Measurements from ENCODE around the gene ADAP1.

Gene ADAP1

DNA sequence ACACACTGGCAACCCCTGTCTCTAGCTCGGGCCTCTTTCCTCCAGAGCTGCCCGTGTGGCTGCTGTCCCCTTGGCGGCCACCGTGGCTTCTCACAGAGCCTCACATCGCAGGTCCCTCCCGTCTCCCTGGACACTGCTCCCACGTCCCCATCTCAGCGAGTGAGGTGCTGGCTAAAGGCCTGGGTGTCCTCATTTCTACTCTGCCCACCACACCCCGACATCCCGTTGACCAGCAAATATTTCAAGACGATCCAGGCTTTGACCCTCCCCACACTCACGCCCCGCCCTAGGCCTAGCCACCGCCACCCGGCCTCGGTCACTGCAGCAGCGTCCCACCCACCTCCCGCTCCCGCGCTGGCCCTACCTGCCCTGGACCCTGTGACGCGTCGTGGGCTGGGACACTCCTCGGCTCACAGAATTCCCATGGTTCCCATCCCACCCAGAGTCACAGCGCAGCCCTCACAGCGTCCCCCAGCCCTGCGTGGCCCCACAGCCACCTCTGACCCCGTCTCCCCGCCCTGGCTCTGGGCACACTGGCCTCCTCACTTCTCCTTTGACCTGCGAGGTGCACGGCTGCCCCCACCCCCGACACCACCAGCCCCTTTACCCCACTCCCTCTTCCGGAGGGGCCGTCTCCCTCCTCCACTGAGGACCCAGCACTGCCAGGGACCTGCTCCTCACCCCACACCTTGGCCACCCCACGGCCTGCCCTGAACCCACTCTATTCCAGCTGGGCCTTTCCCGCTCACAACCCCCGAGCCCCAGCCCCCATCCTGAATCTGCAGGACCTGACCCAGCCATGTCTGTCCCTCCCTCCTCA, 6.9 kb downstream of the ADAP1 start:
- H3K9ac ChIP-seq (ENCODE audit: low read length): no peak overlapping the region
- H3K36me3 ChIP-seq (ENCODE audit: low read length): no peaks in the 10 kb centered on the region
- no peak overlapping the region for H3K4me3 ChIP-seq (ENCODE audit: insufficient read depth, low read length, poor library complexity, severe bottlenecking)
- H3K27me3 ChIP-seq (ENCODE audit: low read length): no peaks in the 10 kb centered on the region
- H2AFZ ChIP-seq (ENCODE audit: low read depth, low read length, severe bottlenecking): no peak overlapping the region
- no peaks in the 10 kb centered on the region for H3K9me2 ChIP-seq (replicated peaks; ENCODE audit: insufficient read depth, low read length)
- no peaks in the 10 kb centered on the region for H3F3A ChIP-seq (ENCODE audit: insufficient read depth)
- no peak overlapping the region for H3K27ac ChIP-seq (ENCODE audit: low read depth, low read length)
- H4K20me1 ChIP-seq (ENCODE audit: low read depth, low read length): no peaks in the 10 kb centered on the region
- H3K4me2 ChIP-seq (ENCODE audit: low read depth, low read length, poor library complexity, severe bottlenecking): no peak overlapping the region
- H3K79me2 ChIP-seq (ENCODE audit: insufficient read depth, low read length): no peaks in the 10 kb centered on the region
- H3K9me3 ChIP-seq (ENCODE audit: insufficient read depth, low read length): no peaks in the 10 kb centered on the region
- TF ChIP-seq EZH2phosphoT487 (conservative IDR thresholded peaks at IDR 0.05; ENCODE audit: low read length): no peak
- TF ChIP-seq, protein P1, sequence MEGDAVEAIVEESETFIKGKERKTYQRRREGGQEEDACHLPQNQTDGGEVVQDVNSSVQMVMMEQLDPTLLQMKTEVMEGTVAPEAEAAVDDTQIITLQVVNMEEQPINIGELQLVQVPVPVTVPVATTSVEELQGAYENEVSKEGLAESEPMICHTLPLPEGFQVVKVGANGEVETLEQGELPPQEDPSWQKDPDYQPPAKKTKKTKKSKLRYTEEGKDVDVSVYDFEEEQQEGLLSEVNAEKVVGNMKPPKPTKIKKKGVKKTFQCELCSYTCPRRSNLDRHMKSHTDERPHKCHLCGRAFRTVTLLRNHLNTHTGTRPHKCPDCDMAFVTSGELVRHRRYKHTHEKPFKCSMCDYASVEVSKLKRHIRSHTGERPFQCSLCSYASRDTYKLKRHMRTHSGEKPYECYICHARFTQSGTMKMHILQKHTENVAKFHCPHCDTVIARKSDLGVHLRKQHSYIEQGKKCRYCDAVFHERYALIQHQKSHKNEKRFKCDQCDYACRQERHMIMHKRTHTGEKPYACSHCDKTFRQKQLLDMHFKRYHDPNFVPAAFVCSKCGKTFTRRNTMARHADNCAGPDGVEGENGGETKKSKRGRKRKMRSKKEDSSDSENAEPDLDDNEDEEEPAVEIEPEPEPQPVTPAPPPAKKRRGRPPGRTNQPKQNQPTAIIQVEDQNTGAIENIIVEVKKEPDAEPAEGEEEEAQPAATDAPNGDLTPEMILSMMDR (IDR thresholded peaks at IDR 0.05; ENCODE audit: insufficient read depth, low read length, poor library complexity, severe bottlenecking): no peak

DNA sequence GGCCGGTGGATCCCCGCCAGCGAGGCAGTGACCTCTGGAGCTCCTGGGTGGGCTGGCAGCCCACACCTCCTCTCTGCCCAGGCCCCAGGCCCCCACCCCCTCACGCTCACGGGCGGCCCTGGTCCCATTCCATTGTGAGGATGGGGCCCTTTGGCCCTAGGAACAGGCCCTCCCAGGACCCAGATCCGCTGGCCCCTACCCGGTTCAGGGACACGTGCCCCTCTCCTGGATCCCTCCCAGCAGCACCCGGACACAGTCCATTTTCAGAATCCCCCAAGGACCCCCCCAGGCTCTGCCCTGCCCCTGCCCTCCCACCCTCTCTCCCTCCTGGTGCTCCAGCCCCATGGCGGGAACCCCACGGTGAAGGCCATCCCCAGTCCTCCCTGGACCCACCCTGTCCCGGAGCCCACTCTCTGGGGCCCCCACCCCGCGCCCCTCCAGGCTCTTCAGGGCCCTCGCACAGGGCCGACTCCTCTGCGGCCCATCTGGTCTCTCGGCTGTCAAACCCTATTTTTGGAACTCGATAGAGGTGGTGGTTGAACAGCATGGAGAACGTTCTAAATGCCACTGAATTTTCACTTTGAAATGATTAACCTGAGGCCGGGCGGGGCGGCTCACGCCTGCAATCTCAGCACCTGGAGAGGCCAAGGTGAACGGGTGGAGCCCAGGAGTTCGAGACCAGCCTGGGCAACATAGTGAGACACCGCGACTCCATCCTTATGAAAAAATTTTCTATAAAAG, 8.1 kb downstream of the ADAP1 start:
- Histone ChIP-seq H3F3A (ENCODE audit: insufficient read depth) (no peaks in the 10 kb centered on the region), H2AFZ (ENCODE audit: low read depth, low read length, severe bottlenecking) (no peak overlapping the region), H3K9me3 (ENCODE audit: insufficient read depth, low read length) (no peaks in the 10 kb centered on the region), H3K4me2 (ENCODE audit: low read depth, low read length, poor library complexity, severe bottlenecking) (no peak overlapping the region), H3K36me3 (ENCODE audit: low read length) (no peaks in the 10 kb centered on the region), H3K27me3 (ENCODE audit: low read length) (no peaks in the 10 kb centered on the region), H3K27ac (ENCODE audit: low read depth, low read length) (no peak overlapping the region), H3K79me2 (ENCODE audit: insufficient read depth, low read length) (no peaks in the 10 kb centered on the region), H3K9me2 (replicated peaks; ENCODE audit: insufficient read depth, low read length) (no peaks in the 10 kb centered on the region), H3K9ac (ENCODE audit: low read length) (no peak overlapping the region), H3K4me3 (ENCODE audit: insufficient read depth, low read length, poor library complexity, severe bottlenecking) (no peak overlapping the region), H4K20me1 (ENCODE audit: low read depth, low read length) (no peaks in the 10 kb centered on the region)
- TF ChIP-seq, protein P1 (IDR thresholded peaks at IDR 0.05; ENCODE audit: insufficient read depth, low read length, poor library complexity, severe bottlenecking): no peak
- TF ChIP-seq EZH2phosphoT487 (conservative IDR thresholded peaks at IDR 0.05; ENCODE audit: low read length): no peak

DNA sequence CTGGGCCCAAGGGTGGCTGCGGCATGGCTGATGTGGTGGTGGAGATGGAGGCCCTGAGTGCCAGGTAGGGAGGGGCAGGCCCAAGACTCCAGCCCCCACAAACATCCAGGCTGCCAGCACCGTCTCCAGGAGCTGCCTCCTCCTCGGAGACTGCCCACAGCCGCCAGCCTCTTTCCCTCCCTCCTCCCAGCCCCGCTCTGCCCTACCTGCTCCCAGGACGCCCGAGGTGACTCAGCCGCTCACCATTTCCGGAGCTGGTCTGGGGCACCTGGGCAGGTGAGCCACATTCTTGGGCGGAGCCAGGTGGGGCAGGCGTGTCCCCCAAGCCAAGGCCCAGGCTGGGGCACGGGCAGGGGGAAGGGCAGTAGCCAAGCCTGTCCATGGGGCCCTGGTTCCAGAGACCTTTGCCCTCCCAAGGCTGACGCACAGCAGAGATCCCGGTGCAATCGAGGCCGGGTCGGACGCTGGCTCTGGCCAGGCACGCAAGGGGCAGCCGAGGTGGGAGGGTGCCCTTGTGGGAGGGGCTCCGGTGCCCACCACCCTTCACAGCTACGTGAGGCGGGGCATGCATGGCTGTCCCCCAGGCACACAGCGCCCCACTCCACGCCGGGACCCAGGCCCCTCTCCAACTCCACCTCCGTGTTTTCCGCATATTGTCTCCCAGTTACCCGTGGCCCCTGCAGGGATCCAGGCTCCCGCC, 8.8 kb downstream of the ADAP1 start:
- Histone ChIP-seq H3K4me3 (ENCODE audit: insufficient read depth, low read length, poor library complexity, severe bottlenecking) (no peak overlapping the region), H3F3A (ENCODE audit: insufficient read depth) (no peaks in the 10 kb centered on the region), H3K27me3 (ENCODE audit: low read length) (no peaks in the 10 kb centered on the region; the same call in 1 of the 2 replicates), H3K9ac (ENCODE audit: low read length) (no peak overlapping the region), H3K4me2 (ENCODE audit: low read depth, low read length, poor library complexity, severe bottlenecking) (no peak overlapping the region), H2AFZ (ENCODE audit: low read depth, low read length, severe bottlenecking) (no peak overlapping the region), H3K36me3 (ENCODE audit: low read length) (no peaks in the 10 kb centered on the region), H3K27ac (ENCODE audit: low read depth, low read length) (no peak overlapping the region), H3K9me3 (ENCODE audit: insufficient read depth, low read length) (peaks cover 3% of the 10 kb centered on the region; the same call in 1 of the 2 replicates), H3K79me2 (ENCODE audit: insufficient read depth, low read length) (no peaks in the 10 kb centered on the region), H4K20me1 (ENCODE audit: low read depth, low read length) (no peaks in the 10 kb centered on the region), H3K9me2 (replicated peaks; ENCODE audit: insufficient read depth, low read length) (no peaks in the 10 kb centered on the region)
- TF ChIP-seq, protein P1 (IDR thresholded peaks at IDR 0.05; ENCODE audit: insufficient read depth, low read length, poor library complexity, severe bottlenecking): no peak
- TF ChIP-seq EZH2phosphoT487 (conservative IDR thresholded peaks at IDR 0.05; ENCODE audit: low read length): no peak
